Measurements from ENCODE around the gene RHOD. TPM values are rescaled to one million over a fixed set of nuclear protein-coding genes. Genes with fewer than 3 reads are reported as not detected.

RHOD gene
- total and polyA plus RNA-seq, 9 of the 15 experiments (the other 6 are each of a cell fraction or from before 2014, with no cell fraction given) = not detected

- no peak for FAIRE-seq
- no peak overlapping the region for H3K9ac ChIP-seq (ENCODE audit: insufficient read depth in 1 of 2, low read depth in 2 of 2, low read length in 2 of 2)
- no TSS peak for BruUV-seq (replicated peaks)
- H3K9me3 ChIP-seq (replicated peaks; ENCODE audit: control insufficient read depth, insufficient read depth, low read depth, low read length) = no peaks in the 10 kb centered on the region
- no peak for ATAC-seq
- no peaks in the 10 kb centered on the region for H3K79me2 ChIP-seq (ENCODE audit: control insufficient read depth, insufficient read depth, low read length)
- no peak overlapping the region for H3K4me2 ChIP-seq (ENCODE audit: insufficient read depth, low read length)
- no peaks in the 10 kb centered on the region for H3K9me1 ChIP-seq (ENCODE audit: control insufficient read depth, insufficient read depth, low read length)
- WGBS (ENCODE audit: insufficient coverage, low coverage, missing lambda C conversion rate) = 54% methylated on average over 10 of the region's 10 CpGs
- intact Hi-C loops (cut with micrococcal nuclease) = no loop called here
- POLR2A ChIA-PET = no interaction called here
- no peaks in the 10 kb centered on the region for H3K36me3 ChIP-seq (ENCODE audit: control insufficient read depth, insufficient read depth, low read length)
- no peaks in the 10 kb centered on the region for H3K27me3 ChIP-seq (ENCODE audit: control insufficient read depth in 2 of 2, insufficient read depth in 2 of 2, low read length in 2 of 2)
- H3K4me1 ChIP-seq (replicated peaks in 1 of 2; ENCODE audit: control insufficient read depth in 2 of 2, insufficient read depth in 2 of 2, low read length in 2 of 2) = peaks cover 26 to 36% of the 10 kb centered on the region in 2 experiments
- in situ Hi-C loops (cut with MboI) = no loop called here
- no peaks in the 10 kb centered on the region for H4K20me1 ChIP-seq (replicated peaks; ENCODE audit: control insufficient read depth, insufficient read depth, low read length)
- CTCF ChIA-PET (ENCODE audit: low intra/inter-chr PET ratio) = no interaction called here
- no peak overlapping the region for H3K27ac ChIP-seq (ENCODE audit: extremely low read depth, low read depth, low read length)
- no peak for DNase-seq (ENCODE audit: extremely low read depth in 1 of 4, low spot score in 3 of 4)
- no peak overlapping the region for H3K4me3 ChIP-seq
- no peak for TF ChIP-seq PBX2 (CRISPR knock-in tag; IDR thresholded peaks at IDR 0.05; ENCODE audit: low read depth)
- TF ChIP-seq PBX2 (tag; conservative IDR thresholded peaks at IDR 0.05; ENCODE audit: low read depth) = no peak
- no peak for TF ChIP-seq L3MBTL2 (IDR thresholded peaks at IDR 0.05)
- TF ChIP-seq FOXA1 (IDR thresholded peaks at IDR 0.05; ENCODE audit: borderline replicate concordance) = no peak
- TF ChIP-seq HNRNPL (IDR thresholded peaks at IDR 0.05; ENCODE audit: low read depth, low read length) = no peak
- no peak for TF ChIP-seq NFRKB (IDR thresholded peaks at IDR 0.05; ENCODE audit: low read depth)
- TF ChIP-seq ZC3H11A (IDR thresholded peaks at IDR 0.05; ENCODE audit: low read depth, low read length) = no peak
- no peak for TF ChIP-seq MCM2 (IDR thresholded peaks at IDR 0.05; ENCODE audit: low read depth)
- TF ChIP-seq BCOR (IDR thresholded peaks at IDR 0.05) = no peak
- TF ChIP-seq KDM4B (IDR thresholded peaks at IDR 0.05; ENCODE audit: borderline replicate concordance in 2 of 2, low read depth in 1 of 2) = no peak
- no peak for TF ChIP-seq TARDBP (IDR thresholded peaks at IDR 0.05)
- TF ChIP-seq MITF (IDR thresholded peaks at IDR 0.05) = no peak
- no peak for TF ChIP-seq POLR2AphosphoS2 (IDR thresholded peaks at IDR 0.05; ENCODE audit: low read length)
- TF ChIP-seq POLR3G (IDR thresholded peaks at IDR 0.05; ENCODE audit: extremely low read depth, insufficient read length, insufficient replicate concordance) = no peak
- TF ChIP-seq TCF7L2 (IDR thresholded peaks at IDR 0.05; ENCODE audit: low read depth, low read length) = no peak
- no peak for TF ChIP-seq ZNF3 (CRISPR knock-in tag; IDR thresholded peaks at IDR 0.05)
- TF ChIP-seq KAT7 (CRISPR knock-in tag; IDR thresholded peaks at IDR 0.05; ENCODE audit: borderline replicate concordance) = no peak
- no peak for TF ChIP-seq NKRF (IDR thresholded peaks at IDR 0.05; ENCODE audit: borderline replicate concordance)
- no peak overlapping the region for H2AFZ ChIP-seq (ENCODE audit: low read depth, low read length)
These were observed 592 bp downstream of the RHOD start for GRCh38 chr11:67057205-67057672.

Data from K562 (cell line).